ENCODE results near the gene NTNG2. TPM values are rescaled to one million over a fixed set of nuclear protein-coding genes. Genes with fewer than 3 reads are reported as not detected.

Gene NTNG2
- total RNA-seq, 1 donor from 2014 or later = 3.0 TPM

- peaks cover 14% of the 10 kb centered on the region for H3K27me3 Mint-ChIP-seq (ENCODE audit: low read depth)
Measured at GRCh38 chr9:132241483-132241839, 79.6 kb downstream of the NTNG2 start.

GRCh38 chr9:132241840-132242620 is 80.2 kb downstream of the NTNG2 start:
- peak overlapping the region; percentile 84 for H3K4me3 Mint-ChIP-seq (ENCODE audit: unreplicated experiment)
- H3K9me3 Mint-ChIP-seq (ENCODE audit: low read depth) = no peaks in the 10 kb centered on the region
- H3K27ac Mint-ChIP-seq (ENCODE audit: unreplicated experiment) = peak overlapping the region; percentile 42
- TF ChIP-seq CTCF (IDR thresholded peaks at IDR 0.05) = no peak
- H3K4me1 Mint-ChIP-seq (ENCODE audit: low read depth) = peaks cover 27% of the 10 kb centered on the region
- peaks cover 9% of the 10 kb centered on the region for H3K27me3 Mint-ChIP-seq (ENCODE audit: low read depth)
- DNase-seq (ENCODE audit: low spot score) = no peak
- no peaks in the 10 kb centered on the region for H3K36me3 Mint-ChIP-seq (ENCODE audit: low read depth)

More at GRCh38 chr9:132241483-132241839, 79.6 kb downstream of the NTNG2 start:
- peak; percentile 8 for TF ChIP-seq CTCF (IDR thresholded peaks at IDR 0.05)
- Mint-ChIP-seq H3K9me3 (ENCODE audit: low read depth) (no peaks in the 10 kb centered on the region), H3K27ac (ENCODE audit: unreplicated experiment) (peak overlapping the region; percentile 8), H3K4me1 (ENCODE audit: low read depth) (peaks cover 26% of the 10 kb centered on the region), H3K36me3 (ENCODE audit: low read depth) (no peaks in the 10 kb centered on the region), H3K4me3 (ENCODE audit: unreplicated experiment) (peak overlapping the region; percentile 77)
- DNase-seq (ENCODE audit: low spot score) = no peak

- Mint-ChIP-seq H3K9me3 (ENCODE audit: low read depth) (no peaks in the 10 kb centered on the region), H3K27ac (ENCODE audit: unreplicated experiment) (no peak overlapping the region), H3K36me3 (ENCODE audit: low read depth) (no peaks in the 10 kb centered on the region), H3K4me3 (ENCODE audit: unreplicated experiment) (peak overlapping the region; percentile 84), H3K4me1 (ENCODE audit: low read depth) (peaks cover 27% of the 10 kb centered on the region), H3K27me3 (ENCODE audit: low read depth) (peaks cover 9% of the 10 kb centered on the region)
- TF ChIP-seq CTCF (IDR thresholded peaks at IDR 0.05) = peak; percentile 12
- no peak for DNase-seq (ENCODE audit: low spot score)
Measured at GRCh38 chr9:132242621-132243155, 80.8 kb downstream of the NTNG2 start.

- Mint-ChIP-seq H3K36me3 (ENCODE audit: low read depth) (no peaks in the 10 kb centered on the region), H3K27ac (ENCODE audit: unreplicated experiment) (no peak overlapping the region), H3K9me3 (ENCODE audit: low read depth) (no peaks in the 10 kb centered on the region), H3K27me3 (ENCODE audit: low read depth) (peaks cover 9% of the 10 kb centered on the region), H3K4me1 (ENCODE audit: low read depth) (peaks cover 27% of the 10 kb centered on the region), H3K4me3 (ENCODE audit: unreplicated experiment) (no peak overlapping the region)
- DNase-seq (ENCODE audit: low spot score) = no peak
- TF ChIP-seq CTCF (IDR thresholded peaks at IDR 0.05) = no peak
Measured at GRCh38 chr9:132243156-132244074, 81.6 kb downstream of the NTNG2 start.
